ENCODE measurements around the gene POMP.
A peak's percentile ranks its signal among the peaks of the same experiment; 100 is the strongest.

DNA sequence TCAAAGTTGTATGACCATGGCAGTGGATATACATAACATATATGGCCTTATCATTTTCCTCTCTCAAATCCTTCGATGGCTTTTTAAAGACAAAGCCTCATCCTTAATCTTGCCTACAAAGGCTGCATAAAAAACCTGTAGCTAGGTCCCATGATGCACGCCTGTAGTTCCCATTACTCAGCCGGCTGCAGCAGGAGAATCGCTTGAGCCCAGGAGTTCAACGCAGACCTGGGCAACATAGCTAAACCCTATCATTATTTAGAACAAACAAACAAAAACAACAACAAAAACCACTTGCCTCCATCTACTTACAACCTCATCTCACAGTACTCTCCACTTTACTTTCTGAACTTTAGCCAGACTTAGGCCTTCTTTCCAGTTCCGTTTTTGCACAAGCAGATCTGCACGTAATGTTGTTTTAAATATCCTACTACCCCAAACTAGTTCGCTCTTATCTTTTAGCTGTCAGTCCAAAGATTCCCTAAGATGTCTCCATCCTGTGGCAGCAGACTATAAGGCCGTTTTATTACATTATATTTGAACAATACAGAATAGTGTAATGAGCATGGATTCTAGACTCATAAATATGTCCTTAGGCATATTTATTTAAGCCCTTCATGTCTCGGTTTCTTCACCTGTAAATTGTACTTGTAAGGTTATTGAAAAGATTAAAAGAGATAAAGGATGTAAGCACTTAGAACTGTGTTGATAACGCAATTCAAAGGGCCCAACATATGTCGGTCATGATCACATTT lies 969 bp upstream of the POMP start:
- TF ChIP-seq, protein P1, sequence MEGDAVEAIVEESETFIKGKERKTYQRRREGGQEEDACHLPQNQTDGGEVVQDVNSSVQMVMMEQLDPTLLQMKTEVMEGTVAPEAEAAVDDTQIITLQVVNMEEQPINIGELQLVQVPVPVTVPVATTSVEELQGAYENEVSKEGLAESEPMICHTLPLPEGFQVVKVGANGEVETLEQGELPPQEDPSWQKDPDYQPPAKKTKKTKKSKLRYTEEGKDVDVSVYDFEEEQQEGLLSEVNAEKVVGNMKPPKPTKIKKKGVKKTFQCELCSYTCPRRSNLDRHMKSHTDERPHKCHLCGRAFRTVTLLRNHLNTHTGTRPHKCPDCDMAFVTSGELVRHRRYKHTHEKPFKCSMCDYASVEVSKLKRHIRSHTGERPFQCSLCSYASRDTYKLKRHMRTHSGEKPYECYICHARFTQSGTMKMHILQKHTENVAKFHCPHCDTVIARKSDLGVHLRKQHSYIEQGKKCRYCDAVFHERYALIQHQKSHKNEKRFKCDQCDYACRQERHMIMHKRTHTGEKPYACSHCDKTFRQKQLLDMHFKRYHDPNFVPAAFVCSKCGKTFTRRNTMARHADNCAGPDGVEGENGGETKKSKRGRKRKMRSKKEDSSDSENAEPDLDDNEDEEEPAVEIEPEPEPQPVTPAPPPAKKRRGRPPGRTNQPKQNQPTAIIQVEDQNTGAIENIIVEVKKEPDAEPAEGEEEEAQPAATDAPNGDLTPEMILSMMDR (IDR thresholded peaks at IDR 0.05 in 4 of 5, conservative IDR thresholded peaks at IDR 0.05 in 1 of 5) = peak in 2 of 5 experiments; percentile 15 to 17
- TF ChIP-seq POLR2A (IDR thresholded peaks at IDR 0.05) = no peak

All from gastrocnemius medialis (tissue), 4 donors.